ENCODE data around the gene NLGN1. TPM values are rescaled to one million over a fixed set of nuclear protein-coding genes. Genes with fewer than 3 reads are reported as not detected.

Gene NLGN1
- polyA plus RNA-seq, 1 donor from 2014 or later, result 2.7 TPM

GRCh38 chr3:173976281-173976680 is 578.7 kb downstream of the NLGN1 start:
- Histone ChIP-seq H3K4me2 (ENCODE audit: low read length) (no peak overlapping the region), H3K27me3 (ENCODE audit: insufficient read depth, low read depth, low read length) (no peaks in the 10 kb centered on the region), H3K9me2 (ENCODE audit: insufficient read depth, low read length) (no peaks in the 10 kb centered on the region), H2AFZ (ENCODE audit: low read depth, low read length) (no peak overlapping the region), H3K9ac (ENCODE audit: low read length) (no peak overlapping the region), H3K4me3 (ENCODE audit: low read length) (no peak overlapping the region), H3F3A (ENCODE audit: insufficient read depth, low read length, poor library complexity, severe bottlenecking) (no peaks in the 10 kb centered on the region), H3K36me3 (ENCODE audit: insufficient read depth, low read length) (no peaks in the 10 kb centered on the region), H4K20me1 (ENCODE audit: insufficient read depth) (no peaks in the 10 kb centered on the region), H3K9me3 (ENCODE audit: low read length) (no peaks in the 10 kb centered on the region), H3K27ac (ENCODE audit: low read length) (no peak overlapping the region), H3K79me2 (replicated peaks; ENCODE audit: insufficient read depth, low read length) (no peaks in the 10 kb centered on the region)
- TF ChIP-seq MXI1 (conservative IDR thresholded peaks at IDR 0.05; ENCODE audit: poor library complexity, severe bottlenecking), result no peak
- no peak for TF ChIP-seq EP300 (conservative IDR thresholded peaks at IDR 0.05; ENCODE audit: poor library complexity, severe bottlenecking)
- TF ChIP-seq POLR2AphosphoS5 (IDR thresholded peaks at IDR 0.05), result no peak
- no peak for TF ChIP-seq EZH2 (IDR thresholded peaks at IDR 0.05; ENCODE audit: borderline replicate concordance, insufficient read depth, low read length, poor library complexity, severe bottlenecking)
- no peak for TF ChIP-seq RAD21 (conservative IDR thresholded peaks at IDR 0.05)
- TF ChIP-seq SMC3 (conservative IDR thresholded peaks at IDR 0.05; ENCODE audit: poor library complexity), result no peak
- TF ChIP-seq REST (IDR thresholded peaks at IDR 0.05; ENCODE audit: borderline replicate concordance), result no peak
- no peak for TF ChIP-seq TAF1 (IDR thresholded peaks at IDR 0.05; ENCODE audit: low read depth)
- TF ChIP-seq CTCF (IDR thresholded peaks at IDR 0.05; ENCODE audit: poor library complexity, severe bottlenecking), result no peak

GRCh38 chr3:173977747-173978146 is 580.2 kb downstream of the NLGN1 start:
- Histone ChIP-seq H3K9ac (ENCODE audit: low read length) (no peak overlapping the region), H3K4me2 (ENCODE audit: low read length) (no peak overlapping the region), H3K9me2 (ENCODE audit: insufficient read depth, low read length) (no peaks in the 10 kb centered on the region), H3K79me2 (replicated peaks; ENCODE audit: insufficient read depth, low read length) (no peaks in the 10 kb centered on the region), H3K27ac (ENCODE audit: low read length) (no peak overlapping the region), H3K27me3 (ENCODE audit: insufficient read depth, low read depth, low read length) (no peaks in the 10 kb centered on the region), H4K20me1 (ENCODE audit: insufficient read depth) (no peaks in the 10 kb centered on the region), H3K36me3 (ENCODE audit: insufficient read depth, low read length) (no peaks in the 10 kb centered on the region), H3F3A (ENCODE audit: insufficient read depth, low read length, poor library complexity, severe bottlenecking) (no peaks in the 10 kb centered on the region), H2AFZ (ENCODE audit: low read depth, low read length) (no peak overlapping the region), H3K9me3 (ENCODE audit: low read length) (no peaks in the 10 kb centered on the region), H3K4me3 (ENCODE audit: low read length) (no peak overlapping the region)
- no peak for TF ChIP-seq RAD21 (conservative IDR thresholded peaks at IDR 0.05)
- TF ChIP-seq TAF1 (IDR thresholded peaks at IDR 0.05; ENCODE audit: low read depth), result no peak
- no peak for TF ChIP-seq POLR2AphosphoS5 (IDR thresholded peaks at IDR 0.05)
- TF ChIP-seq EP300 (conservative IDR thresholded peaks at IDR 0.05; ENCODE audit: poor library complexity, severe bottlenecking), result no peak
- TF ChIP-seq CTCF (IDR thresholded peaks at IDR 0.05; ENCODE audit: poor library complexity, severe bottlenecking), result no peak
- TF ChIP-seq MXI1 (conservative IDR thresholded peaks at IDR 0.05; ENCODE audit: poor library complexity, severe bottlenecking), result no peak
- no peak for TF ChIP-seq EZH2 (IDR thresholded peaks at IDR 0.05; ENCODE audit: borderline replicate concordance, insufficient read depth, low read length, poor library complexity, severe bottlenecking)
- TF ChIP-seq SMC3 (conservative IDR thresholded peaks at IDR 0.05; ENCODE audit: poor library complexity), result no peak
- no peak for TF ChIP-seq REST (IDR thresholded peaks at IDR 0.05; ENCODE audit: borderline replicate concordance)

All from neural cell (in vitro differentiated cells).